GM12872 (cell line): ENCODE results near the gene HDAC9.

ENCODE experiments used
- CTCF ChIP-seq: IDR thresholded peaks from 3 replicates; pipeline ENCODE4 v1.5.1; 2011; ENCODE audit warnings: low read depth, mild to moderate bottlenecking, low read length, moderate library complexity; ENCODE audit not compliant: insufficient read depth

HDAC9 gene

GRCh38 chr7:18975276-18975675 lies 479.7 kb downstream of the HDAC9 start:
- TF ChIP-seq CTCF, result no peak

DNA sequence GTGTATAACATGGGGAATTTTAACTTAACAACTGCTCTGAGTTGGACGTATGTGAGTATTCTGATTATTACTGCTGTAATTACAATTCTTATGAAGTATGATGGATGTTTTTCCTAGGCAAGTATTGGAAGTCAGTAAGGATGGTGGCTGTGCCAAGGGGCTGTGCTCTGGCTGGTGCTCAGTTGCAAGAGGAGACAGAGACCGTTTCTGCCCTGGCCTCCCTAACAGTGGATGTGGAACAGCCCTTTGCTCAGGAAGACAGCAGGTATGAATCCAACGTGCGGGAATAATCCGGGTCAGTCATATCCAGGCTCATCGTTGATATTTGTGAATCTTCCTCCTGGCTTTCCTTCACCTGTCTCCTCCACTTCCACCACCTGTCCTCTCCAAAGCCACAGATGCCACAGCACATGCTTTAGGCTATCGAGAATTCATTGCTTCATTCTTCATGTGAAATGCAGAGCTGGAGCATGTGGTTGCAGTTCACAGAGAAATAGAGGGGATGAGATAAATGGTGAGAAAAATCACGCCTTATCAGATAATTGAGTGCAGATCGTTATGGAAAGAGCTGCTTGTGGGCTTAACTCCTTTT lies 480.2 kb downstream of the HDAC9 start:
- TF ChIP-seq CTCF, result no peak

DNA sequence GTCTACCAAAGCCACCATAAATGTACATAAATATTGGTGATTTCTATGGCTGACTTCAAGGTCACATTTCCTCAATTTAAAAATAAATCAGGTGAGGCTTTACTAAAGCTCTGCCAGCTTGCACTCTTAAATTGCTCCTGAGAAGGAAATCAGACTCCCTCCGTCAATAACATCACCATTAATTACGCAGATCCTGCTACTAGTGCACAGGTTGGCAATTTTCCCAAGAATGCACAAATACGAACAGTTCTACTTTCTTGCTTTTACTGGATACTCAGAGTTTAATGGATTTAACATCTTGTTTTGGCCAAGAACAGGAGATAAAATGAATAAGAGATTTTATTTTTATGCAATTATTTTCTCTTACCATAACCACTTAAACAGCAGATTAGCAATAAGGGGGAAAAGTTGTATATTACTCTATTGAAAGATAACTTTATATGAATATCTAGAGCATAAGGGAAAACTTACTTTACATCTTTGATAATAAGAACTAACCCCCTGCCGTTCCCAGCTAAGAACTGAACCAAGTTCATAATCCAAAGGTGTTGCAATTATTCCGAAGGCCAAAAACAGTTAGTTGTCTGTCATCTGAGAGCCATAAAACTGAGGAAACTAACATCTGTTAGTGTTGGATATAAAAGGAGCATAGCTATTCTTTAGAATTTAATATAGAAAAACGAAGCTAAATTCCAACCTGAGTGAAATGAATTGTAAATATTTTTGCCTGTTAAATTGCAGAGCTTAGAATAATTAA lies 481.3 kb downstream of the HDAC9 start:
- no peak for TF ChIP-seq CTCF

- TF ChIP-seq CTCF, result no peak
Observed at GRCh38 chr7:18978108-18978495, 482.6 kb downstream of the HDAC9 start.

GRCh38 chr7:18993933-18994668 lies 498.6 kb downstream of the HDAC9 start:
- no peak for TF ChIP-seq CTCF

DNA sequence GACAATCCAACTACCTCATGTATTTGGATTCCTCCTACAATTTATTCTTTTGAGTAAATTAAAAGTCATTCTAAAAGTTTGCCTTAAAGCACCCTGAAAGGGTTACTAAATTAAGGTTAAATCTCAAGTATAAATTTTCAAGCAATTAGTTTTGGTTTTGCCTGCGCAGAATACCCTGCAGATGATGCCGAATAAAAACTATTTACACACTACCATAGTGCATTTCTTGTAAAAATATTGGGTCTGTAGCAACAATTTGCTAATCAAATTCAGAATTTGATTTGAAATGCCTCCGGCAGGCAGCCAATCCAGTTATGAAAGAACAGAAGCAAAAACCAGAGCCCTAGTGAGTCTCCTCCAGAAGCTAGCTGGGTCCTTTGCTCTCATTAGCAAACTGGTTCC lies 499.7 kb downstream of the HDAC9 start:
- no peak for TF ChIP-seq CTCF

DNA sequence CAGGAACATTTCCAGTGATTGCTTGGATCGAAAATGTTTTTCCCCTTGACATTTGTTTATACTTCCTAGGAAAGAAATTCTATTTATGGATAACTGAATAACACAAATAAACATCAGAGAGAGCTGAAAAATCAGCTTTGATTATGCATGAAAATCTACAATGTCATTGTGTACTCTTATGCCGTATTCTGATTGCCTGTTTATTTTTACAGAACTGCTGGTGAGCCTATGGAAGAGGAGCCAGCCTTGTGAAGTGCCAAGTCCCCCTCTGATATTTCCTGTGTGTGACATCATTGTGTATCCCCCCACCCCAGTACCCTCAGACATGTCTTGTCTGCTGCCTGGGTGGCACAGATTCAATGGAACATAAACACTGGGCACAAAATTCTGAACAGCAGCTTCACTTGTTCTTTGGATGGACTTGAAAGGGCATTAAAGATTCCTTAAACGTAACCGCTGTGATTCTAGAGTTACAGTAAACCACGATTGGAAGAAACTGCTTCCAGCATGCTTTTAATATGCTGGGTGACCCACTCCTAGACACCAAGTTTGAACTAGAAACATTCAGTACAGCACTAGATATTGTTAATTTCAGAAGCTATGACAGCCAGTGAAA lies 500.4 kb downstream of the HDAC9 start:
- TF ChIP-seq CTCF, result no peak
